GM12865 (cell line): ENCODE measurements around the gene CHST1.

ENCODE experiments used
- DNase-seq: peaks from one replicate; pipeline ENCODE4 v3.0.0; 2010; ENCODE audit warnings: low read depth
- H3K4me3 ChIP-seq: 2 replicates; pipeline ENCODE4 v1.5.1; 2011; ENCODE audit warnings: mild to moderate bottlenecking, low read depth, low read length, control low read depth
- TF ChIP-seq, protein P1 (sequence below): IDR thresholded peaks from 2 replicates; pipeline ENCODE4 v1.5.1; 2011; ENCODE audit warnings: low read length, control low read depth, low read depth, inconsistent platforms; ENCODE audit not compliant: insufficient read depth; ENCODE audit errors: missing control alignments

Gene CHST1, protein sequence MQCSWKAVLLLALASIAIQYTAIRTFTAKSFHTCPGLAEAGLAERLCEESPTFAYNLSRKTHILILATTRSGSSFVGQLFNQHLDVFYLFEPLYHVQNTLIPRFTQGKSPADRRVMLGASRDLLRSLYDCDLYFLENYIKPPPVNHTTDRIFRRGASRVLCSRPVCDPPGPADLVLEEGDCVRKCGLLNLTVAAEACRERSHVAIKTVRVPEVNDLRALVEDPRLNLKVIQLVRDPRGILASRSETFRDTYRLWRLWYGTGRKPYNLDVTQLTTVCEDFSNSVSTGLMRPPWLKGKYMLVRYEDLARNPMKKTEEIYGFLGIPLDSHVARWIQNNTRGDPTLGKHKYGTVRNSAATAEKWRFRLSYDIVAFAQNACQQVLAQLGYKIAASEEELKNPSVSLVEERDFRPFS

DNA sequence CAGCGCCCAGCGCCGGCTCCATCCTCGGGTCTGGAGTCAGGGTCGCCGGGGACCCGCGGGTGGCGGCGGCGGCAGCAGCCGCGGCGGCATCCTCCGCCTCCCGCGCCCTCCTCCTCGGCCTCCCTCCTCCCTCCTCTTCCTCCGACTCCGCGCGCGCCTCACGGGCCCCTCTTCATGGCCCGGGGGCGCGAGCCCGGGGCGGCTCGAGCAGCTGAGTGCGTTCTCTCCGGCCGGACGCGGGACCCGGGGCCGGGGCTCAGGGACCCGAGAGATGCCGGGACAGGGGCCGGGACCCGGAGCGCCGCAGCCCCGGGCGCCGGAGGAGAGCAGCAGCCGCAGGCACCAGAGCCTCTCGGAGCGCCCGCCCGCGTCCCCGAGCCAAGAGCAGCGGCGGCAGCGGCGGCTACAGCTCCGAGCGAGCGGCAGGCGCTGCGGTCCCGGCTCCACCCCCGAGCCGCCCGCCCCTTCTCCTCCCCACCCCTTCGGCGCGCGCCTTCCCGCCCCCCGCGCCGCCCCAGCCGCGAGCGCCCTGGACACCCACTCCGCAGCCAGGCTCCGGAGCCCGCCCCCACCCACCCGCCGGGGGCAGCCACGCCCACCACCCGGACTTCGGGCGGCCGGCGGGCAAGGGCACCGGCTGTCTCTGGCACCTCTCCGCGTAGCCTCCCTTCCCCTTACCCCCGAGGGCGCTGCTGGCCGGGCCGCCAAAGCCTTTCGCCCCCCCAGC, at the start of gene CHST1:
TSS of gene CHST1 (minus strand) at position 417 of the 727 bp plus-strand sequence. CDS start 14,699 bp downstream, outside the sequence.
- TF ChIP-seq, protein P1, sequence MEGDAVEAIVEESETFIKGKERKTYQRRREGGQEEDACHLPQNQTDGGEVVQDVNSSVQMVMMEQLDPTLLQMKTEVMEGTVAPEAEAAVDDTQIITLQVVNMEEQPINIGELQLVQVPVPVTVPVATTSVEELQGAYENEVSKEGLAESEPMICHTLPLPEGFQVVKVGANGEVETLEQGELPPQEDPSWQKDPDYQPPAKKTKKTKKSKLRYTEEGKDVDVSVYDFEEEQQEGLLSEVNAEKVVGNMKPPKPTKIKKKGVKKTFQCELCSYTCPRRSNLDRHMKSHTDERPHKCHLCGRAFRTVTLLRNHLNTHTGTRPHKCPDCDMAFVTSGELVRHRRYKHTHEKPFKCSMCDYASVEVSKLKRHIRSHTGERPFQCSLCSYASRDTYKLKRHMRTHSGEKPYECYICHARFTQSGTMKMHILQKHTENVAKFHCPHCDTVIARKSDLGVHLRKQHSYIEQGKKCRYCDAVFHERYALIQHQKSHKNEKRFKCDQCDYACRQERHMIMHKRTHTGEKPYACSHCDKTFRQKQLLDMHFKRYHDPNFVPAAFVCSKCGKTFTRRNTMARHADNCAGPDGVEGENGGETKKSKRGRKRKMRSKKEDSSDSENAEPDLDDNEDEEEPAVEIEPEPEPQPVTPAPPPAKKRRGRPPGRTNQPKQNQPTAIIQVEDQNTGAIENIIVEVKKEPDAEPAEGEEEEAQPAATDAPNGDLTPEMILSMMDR: no peak
- H3K4me3 ChIP-seq: no peak within 1 kb of the TSS
- DNase-seq: no peak

DNA sequence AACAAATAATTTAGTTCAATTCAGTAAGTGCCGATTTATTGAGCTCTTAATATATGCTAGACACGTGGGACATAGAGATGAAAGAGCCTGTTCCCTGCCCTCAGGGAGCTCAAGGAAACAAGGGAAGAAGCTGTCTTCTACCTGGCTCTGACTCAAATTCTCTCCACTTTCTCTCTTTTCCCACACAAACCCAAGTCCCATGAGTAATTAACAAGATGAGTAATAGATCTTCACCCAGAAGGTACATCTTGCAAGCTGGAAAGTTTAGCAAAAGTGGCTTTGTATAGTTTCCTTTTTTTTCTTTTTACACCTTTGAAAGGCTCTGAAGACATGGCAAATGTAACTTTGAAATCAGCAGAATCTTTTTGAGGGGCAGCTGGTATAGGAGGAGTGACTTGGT, 48.2 kb upstream of the CHST1 start:
- no peak overlapping the region for H3K4me3 ChIP-seq
- TF ChIP-seq, protein P1: no peak
- no peak for DNase-seq

DNA sequence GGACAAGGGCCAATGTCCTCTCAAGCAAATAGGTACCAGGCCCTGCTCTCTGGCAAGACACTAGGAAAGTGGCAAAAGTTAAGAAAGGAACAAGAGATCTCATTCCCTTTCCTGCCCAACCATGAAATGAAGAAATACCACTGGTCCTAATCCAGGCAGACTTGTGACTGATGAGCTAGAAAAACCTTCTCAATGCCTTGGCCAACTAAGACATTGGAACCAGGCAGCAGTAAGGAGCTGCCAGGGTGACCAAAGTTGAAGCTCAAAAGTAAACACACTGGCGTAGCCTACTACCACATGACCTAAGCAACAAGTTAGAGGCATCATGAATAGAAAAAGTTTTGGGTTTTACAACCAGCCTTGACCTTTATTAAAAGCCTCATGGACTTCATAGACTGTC, 45.1 kb upstream of the CHST1 start:
- DNase-seq: no peak
- TF ChIP-seq, protein P1: no peak
- H3K4me3 ChIP-seq: no peak overlapping the region

DNA sequence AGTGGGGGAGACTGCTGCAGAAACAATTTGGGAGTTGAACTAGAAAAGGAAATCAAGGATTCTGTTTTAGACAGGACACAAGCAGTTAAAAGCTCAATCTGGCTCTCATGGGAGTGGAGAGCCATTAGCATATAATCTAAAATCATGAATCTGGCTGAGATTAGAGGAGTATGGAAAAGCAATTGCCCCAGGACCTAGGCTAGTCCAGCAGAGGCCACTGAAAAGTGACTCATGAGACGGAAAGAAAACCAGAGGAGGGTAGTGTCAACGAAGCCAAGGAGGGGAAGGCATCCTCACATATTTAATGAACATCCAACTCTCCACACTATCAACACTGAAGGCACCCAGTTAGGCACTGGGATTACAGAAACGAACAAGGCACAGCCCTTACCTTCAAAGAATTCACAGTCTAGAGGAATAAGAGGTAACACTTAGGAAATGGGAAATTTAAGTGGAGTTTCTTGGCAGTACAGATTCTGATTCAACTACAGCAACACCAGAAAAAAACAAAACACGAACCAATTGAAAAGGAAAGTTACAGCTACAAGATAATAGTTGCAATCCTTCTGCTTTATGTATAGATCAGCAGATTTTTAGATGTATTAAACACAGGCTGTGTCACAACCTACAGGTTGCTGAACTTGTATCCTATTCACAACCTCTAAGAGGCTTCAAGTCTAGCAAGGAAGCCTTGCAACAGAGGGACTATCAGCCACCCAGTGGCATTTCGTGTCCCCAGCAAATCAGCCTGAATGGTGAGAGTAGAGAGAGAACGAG, 43.7 kb upstream of the CHST1 start:
- TF ChIP-seq, protein P1: no peak
- no peak overlapping the region for H3K4me3 ChIP-seq
- DNase-seq: no peak

DNA sequence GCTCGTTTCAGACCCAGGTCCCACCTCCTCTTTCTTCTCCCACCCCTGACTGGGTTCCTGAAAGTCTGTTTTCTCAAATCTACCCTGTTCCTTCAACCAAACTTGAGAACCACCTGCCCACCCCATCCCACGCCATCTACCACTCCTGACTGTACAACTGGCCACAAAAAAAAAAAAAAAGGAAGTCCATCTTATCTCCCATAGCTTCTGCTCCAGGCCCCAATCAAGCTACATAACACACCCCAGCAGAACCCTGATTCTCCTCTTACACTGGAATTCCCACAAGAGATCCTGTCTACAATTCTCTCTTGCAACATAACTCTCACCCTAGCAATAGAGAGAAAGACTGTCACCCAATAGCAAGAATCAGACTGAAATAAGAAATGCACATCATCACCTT, 39.2 kb upstream of the CHST1 start:
- no peak for DNase-seq
- no peak overlapping the region for H3K4me3 ChIP-seq
- TF ChIP-seq, protein P1: no peak

GRCh38 chr11:45704133-45704532, 38.7 kb upstream of the CHST1 start:
- no peak overlapping the region for H3K4me3 ChIP-seq
- TF ChIP-seq, protein P1: no peak
- DNase-seq: no peak
